Hepatocyte (in vitro differentiated cells): ENCODE results near the gene CCDC174.

Source experiments
- EZH2 ChIP-seq: fragments of 200-600 bp; sonication (generic); IDR thresholded peaks from 2 replicates; pipeline ENCODE4 v1.6.1; 2016; ENCODE audit warnings: antibody characterized with exemption, mild to moderate bottlenecking, borderline replicate concordance
- EZH2phosphoT487 ChIP-seq: fragments of 200-600 bp; sonication (generic); IDR thresholded peaks from one replicate; pipeline ENCODE4 v1.6.1; 2018; ENCODE audit warnings: antibody characterized with exemption, mild to moderate bottlenecking, low read depth, moderate library complexity; ENCODE audit not compliant: unreplicated experiment, severe bottlenecking
- TF ChIP-seq, protein P1 (sequence below): fragments of 200-600 bp; sonication (generic); IDR thresholded peaks from 2 replicates; pipeline ENCODE4 v1.5.1; 2016; ENCODE audit warnings: antibody characterized with exemption, mild to moderate bottlenecking; ENCODE audit not compliant: poor library complexity

DNA sequence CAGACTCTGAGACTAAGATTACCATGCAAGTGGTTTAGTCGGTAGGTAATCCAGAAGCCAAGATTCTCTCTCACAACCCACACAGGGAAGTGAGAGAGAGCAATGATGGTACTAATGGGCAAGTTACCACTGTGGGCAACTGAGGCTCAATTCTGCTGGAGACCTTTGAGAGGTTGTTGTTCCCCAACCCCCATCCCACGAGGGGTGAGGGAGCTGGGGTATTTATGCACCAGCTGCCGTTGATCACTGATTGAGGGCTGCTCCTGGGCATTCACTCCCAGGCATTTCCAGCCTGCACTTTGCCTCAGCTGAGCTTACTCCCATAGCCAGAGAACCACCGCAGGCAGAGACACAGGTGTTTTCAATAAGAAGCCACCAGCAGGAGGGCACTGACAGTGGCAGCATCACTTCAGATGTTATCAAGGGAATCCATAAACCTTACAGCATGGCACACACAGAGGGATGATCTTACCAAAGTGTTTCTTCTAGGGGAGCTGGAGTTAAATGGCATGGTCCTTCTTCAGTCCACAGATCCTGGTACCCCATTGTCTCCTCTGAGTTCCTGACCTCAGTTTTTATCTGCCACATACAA, 15.0 kb upstream of the CCDC174 start:
- TF ChIP-seq, protein P1, sequence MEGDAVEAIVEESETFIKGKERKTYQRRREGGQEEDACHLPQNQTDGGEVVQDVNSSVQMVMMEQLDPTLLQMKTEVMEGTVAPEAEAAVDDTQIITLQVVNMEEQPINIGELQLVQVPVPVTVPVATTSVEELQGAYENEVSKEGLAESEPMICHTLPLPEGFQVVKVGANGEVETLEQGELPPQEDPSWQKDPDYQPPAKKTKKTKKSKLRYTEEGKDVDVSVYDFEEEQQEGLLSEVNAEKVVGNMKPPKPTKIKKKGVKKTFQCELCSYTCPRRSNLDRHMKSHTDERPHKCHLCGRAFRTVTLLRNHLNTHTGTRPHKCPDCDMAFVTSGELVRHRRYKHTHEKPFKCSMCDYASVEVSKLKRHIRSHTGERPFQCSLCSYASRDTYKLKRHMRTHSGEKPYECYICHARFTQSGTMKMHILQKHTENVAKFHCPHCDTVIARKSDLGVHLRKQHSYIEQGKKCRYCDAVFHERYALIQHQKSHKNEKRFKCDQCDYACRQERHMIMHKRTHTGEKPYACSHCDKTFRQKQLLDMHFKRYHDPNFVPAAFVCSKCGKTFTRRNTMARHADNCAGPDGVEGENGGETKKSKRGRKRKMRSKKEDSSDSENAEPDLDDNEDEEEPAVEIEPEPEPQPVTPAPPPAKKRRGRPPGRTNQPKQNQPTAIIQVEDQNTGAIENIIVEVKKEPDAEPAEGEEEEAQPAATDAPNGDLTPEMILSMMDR = no peak
- TF ChIP-seq EZH2 (no peak), EZH2phosphoT487 (no peak)
